Activated B cell treated with CpG ODN at 0.5 μM for 24 hours (primary cell): ENCODE results near the gene KCNA2. TPM values are rescaled to one million over a fixed set of nuclear protein-coding genes. Genes with fewer than 3 reads are reported as not detected.

ENCODE experiments used
- ATAC-seq: fragments of 200-7000 bp; cut with Tn5 transposase; one replicate; pipeline ENCODE4 v1.10.0; 2021; ENCODE audit warnings: low read depth, mild to moderate bottlenecking, moderate library complexity
- CTCF ChIA-PET: fragments of 350-600 bp; sonication (Branson Sonifier 250); formaldehyde crosslinking; loops from one replicate; lab custom pipeline; 2021; ENCODE audit warnings: antibody characterized with exemption; lab: Charles Lee
- POLR2A ChIA-PET: fragments of 350-600 bp; sonication (Branson Sonifier 250); formaldehyde crosslinking; loops from one replicate; lab custom pipeline; 2021; ENCODE audit warnings: antibody characterized with exemption; lab: Charles Lee
- DNase-seq: peaks from one replicate; pipeline ENCODE4 v3.0.0; 2022
- H3K27ac Mint-ChIP-seq: one replicate; pipeline ENCODE4 v1.8.0; 2020; ENCODE audit warnings: mixed read lengths
- H3K27me3 Mint-ChIP-seq: one replicate; pipeline ENCODE4 v1.8.0; 2021; ENCODE audit warnings: mixed read lengths
- H3K36me3 Mint-ChIP-seq: one replicate; pipeline ENCODE4 v1.8.0; 2021; ENCODE audit warnings: low read depth, mixed read lengths
- H3K4me1 Mint-ChIP-seq: one replicate; pipeline ENCODE4 v1.8.0; 2021; ENCODE audit warnings: mixed read lengths
- H3K4me3 Mint-ChIP-seq: one replicate; pipeline ENCODE4 v1.8.0; 2020; ENCODE audit warnings: mild to moderate bottlenecking, mixed read lengths
- H3K9me3 Mint-ChIP-seq: one replicate; pipeline ENCODE4 v1.8.0; 2020; ENCODE audit warnings: mixed read lengths
- intact Hi-C: fragments of 100-400 bp; cut with micrococcal nuclease; formaldehyde crosslinking; loops from one replicate; pipeline ENCODE4 v1.15.1; 2024
- total RNA-seq: library from RNA; stranded (reverse); gene quantifications from 2 replicates; pipeline ENCODE4 v1.2.3, GENCODE V29; 2022
- TF ChIP-seq, protein P1 (sequence below): fragments of 200-600 bp; IDR thresholded peaks from one replicate; pipeline ENCODE4 v1.8.0; 2022; ENCODE audit warnings: antibody characterized with exemption, mild to moderate bottlenecking

Gene KCNA2
- total RNA-seq, 1 donor from 2014 or later: 0.13 TPM

DNA sequence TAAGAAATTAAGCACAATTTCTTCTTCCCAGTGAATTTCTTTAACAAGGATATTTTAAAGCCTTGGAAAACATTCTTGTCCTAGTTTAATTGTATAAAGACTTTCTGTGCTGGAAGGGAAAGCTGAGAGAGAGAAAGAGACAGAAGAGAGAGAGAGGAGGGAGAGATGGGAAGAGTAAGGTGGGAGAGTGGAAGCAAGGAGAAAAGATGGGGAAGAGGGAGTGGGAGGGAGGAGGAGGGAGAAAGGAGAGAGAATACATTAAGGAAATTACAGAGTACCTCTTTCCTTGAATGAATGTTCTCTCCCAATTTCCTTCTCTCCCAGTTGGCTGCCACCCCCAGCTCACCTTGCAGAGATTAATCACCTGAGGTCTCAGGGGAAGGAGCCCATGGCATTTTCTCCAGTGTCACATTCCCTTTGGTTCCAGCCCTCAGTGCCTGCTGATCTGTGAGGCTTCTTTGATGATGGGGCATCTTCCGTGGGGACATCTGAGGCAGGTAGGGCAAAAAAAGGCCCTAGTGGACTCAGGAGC lies 54.8 kb downstream of the KCNA2 start:
- ChIA-PET CTCF (no interaction called here), POLR2A (no interaction called here)
- Mint-ChIP-seq H3K4me3 (no peak overlapping the region), H3K27ac (no peak overlapping the region), H3K9me3 (no peaks in the 10 kb centered on the region), H3K27me3 (peaks cover 34% of the 10 kb centered on the region), H3K36me3 (no peaks in the 10 kb centered on the region), H3K4me1 (peaks cover 3% of the 10 kb centered on the region)
- ATAC-seq (no peak), DNase-seq (no peak)
- intact Hi-C loops: no loop called here
- TF ChIP-seq, protein P1, sequence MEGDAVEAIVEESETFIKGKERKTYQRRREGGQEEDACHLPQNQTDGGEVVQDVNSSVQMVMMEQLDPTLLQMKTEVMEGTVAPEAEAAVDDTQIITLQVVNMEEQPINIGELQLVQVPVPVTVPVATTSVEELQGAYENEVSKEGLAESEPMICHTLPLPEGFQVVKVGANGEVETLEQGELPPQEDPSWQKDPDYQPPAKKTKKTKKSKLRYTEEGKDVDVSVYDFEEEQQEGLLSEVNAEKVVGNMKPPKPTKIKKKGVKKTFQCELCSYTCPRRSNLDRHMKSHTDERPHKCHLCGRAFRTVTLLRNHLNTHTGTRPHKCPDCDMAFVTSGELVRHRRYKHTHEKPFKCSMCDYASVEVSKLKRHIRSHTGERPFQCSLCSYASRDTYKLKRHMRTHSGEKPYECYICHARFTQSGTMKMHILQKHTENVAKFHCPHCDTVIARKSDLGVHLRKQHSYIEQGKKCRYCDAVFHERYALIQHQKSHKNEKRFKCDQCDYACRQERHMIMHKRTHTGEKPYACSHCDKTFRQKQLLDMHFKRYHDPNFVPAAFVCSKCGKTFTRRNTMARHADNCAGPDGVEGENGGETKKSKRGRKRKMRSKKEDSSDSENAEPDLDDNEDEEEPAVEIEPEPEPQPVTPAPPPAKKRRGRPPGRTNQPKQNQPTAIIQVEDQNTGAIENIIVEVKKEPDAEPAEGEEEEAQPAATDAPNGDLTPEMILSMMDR: no peak

DNA sequence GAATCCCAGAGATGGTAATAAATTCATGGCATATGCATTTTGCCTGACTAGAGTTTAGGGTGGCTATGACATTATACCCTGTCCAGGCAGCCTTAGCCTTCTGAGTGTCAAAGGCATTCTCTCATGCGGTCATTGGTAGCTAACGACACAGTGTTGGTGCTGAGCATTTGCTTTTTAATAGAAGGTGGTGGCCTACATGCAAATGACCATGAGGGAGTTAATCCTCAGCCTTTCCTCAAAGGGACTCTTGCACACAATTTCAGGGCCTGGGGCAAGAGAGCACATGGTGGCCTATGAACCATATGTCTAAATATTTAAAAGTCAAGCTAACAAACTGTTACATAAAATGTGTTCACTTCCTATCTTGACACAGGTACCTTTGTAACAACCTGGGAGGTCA lies 56.3 kb downstream of the KCNA2 start:
- TF ChIP-seq, protein P1: no peak
- no peak for DNase-seq
- Mint-ChIP-seq H3K4me3 (no peak overlapping the region), H3K27me3 (peaks cover 33% of the 10 kb centered on the region), H3K4me1 (no peaks in the 10 kb centered on the region), H3K9me3 (no peaks in the 10 kb centered on the region), H3K27ac (no peak overlapping the region), H3K36me3 (no peaks in the 10 kb centered on the region)
- ChIA-PET POLR2A (no interaction called here), CTCF (no interaction called here)
- intact Hi-C loops: no loop called here
- ATAC-seq: no peak

DNA sequence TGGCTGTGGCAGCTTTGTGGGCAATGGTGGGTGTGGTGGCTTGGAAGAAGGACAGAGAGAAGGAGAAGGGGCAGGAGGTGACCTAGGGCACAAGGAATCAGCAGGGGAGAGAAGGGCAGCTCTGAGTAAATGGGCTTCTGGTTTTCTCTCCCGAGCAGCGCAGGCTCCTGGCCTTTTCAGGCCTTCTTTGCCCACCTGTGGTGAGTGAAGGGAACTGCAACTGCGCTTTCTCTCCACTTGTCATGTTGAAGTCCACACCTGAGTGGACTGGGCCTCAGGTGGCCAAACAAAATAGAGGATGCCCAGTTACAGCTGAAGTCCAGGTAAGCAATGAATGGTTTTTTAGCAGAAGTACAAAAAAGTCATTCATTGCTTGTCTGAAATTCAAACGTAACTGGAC lies 57.8 kb downstream of the KCNA2 start:
- DNase-seq (no peak), ATAC-seq (no peak)
- ChIA-PET CTCF (no interaction called here), POLR2A (no interaction called here)
- TF ChIP-seq, protein P1: no peak
- Mint-ChIP-seq H3K27me3 (peaks cover 27% of the 10 kb centered on the region), H3K27ac (no peak overlapping the region), H3K4me3 (no peak overlapping the region), H3K4me1 (no peaks in the 10 kb centered on the region), H3K36me3 (no peaks in the 10 kb centered on the region), H3K9me3 (no peaks in the 10 kb centered on the region)
- intact Hi-C loops: no loop called here

DNA sequence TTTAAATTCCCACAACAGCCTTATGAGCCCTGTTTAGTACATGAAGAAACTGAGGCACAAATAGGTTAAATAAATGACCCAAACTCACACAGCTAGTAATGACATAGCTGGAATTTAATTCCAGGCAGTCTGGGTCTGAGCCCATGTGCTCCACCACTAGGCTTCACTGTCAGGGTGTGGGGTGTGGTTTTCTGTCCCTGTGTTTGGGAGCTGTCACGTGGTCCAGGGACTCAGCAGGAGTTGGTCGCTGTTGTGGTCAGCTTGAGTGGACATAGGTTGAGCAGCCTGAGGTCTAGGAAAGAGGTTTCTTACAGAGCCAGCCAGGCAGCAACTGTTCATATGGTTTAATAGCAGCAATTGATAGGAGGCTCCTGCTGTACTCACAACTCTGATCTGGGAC lies 59.1 kb downstream of the KCNA2 start:
- Mint-ChIP-seq H3K4me1 (no peaks in the 10 kb centered on the region), H3K36me3 (no peaks in the 10 kb centered on the region), H3K27me3 (peaks cover 18% of the 10 kb centered on the region), H3K27ac (no peak overlapping the region), H3K4me3 (no peak overlapping the region), H3K9me3 (no peaks in the 10 kb centered on the region)
- CTCF ChIA-PET: no interaction called here
- intact Hi-C loops: no loop called here
- POLR2A ChIA-PET: no interaction called here
- ATAC-seq (no peak), DNase-seq (no peak)
- TF ChIP-seq, protein P1: no peak

DNA sequence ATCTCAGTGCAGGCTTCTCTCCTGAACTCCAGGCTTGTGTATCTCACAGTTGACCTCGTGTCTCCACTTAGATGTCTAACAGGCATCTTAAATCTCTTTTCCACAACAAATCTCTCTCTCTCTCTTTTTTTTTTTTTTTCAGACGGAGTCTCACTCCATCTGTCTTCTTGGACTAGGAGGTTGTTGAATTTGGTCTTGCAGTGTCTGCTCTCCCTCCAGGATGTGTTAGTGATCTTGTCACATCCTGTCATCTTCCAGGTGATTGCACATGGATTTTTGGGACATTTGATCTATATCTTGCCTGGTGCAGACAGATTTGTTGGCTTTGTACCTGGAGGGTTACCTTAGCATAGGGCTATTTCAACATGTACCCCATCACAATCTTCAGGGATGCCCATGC lies 60.7 kb downstream of the KCNA2 start:
- ChIA-PET CTCF (no interaction called here), POLR2A (no interaction called here)
- ATAC-seq (no peak), DNase-seq (no peak)
- H3K27me3 Mint-ChIP-seq: peaks cover 14% of the 10 kb centered on the region
- H3K27ac Mint-ChIP-seq: no peak overlapping the region
- no peaks in the 10 kb centered on the region for H3K9me3 Mint-ChIP-seq
- TF ChIP-seq, protein P1: no peak
- H3K4me3 Mint-ChIP-seq: no peak overlapping the region
- no peaks in the 10 kb centered on the region for H3K36me3 Mint-ChIP-seq
- intact Hi-C loops: no loop called here
- H3K4me1 Mint-ChIP-seq: no peaks in the 10 kb centered on the region
